H1 (cell line): ENCODE results near the gene KIF15. TPM values are rescaled to one million over a fixed set of nuclear protein-coding genes. Genes with fewer than 3 reads are reported as not detected.

Experiments
- BACH1 ChIP-seq: IDR thresholded peaks from 2 replicates; pipeline ENCODE4 v1.6.1; 2012; ENCODE audit warnings: low read length, improper control_type of control experiment
- KDM5A ChIP-seq: fragments of 200-600 bp; IDR thresholded peaks from 2 replicates; pipeline ENCODE4 v1.7.1; 2012; ENCODE audit warnings: mild to moderate bottlenecking, low read length, inconsistent platforms, mixed read lengths
- NRF1 ChIP-seq: IDR thresholded peaks from 2 replicates; pipeline ENCODE4 v1.6.1; 2011; ENCODE audit warnings: mild to moderate bottlenecking, low read depth, low read length, improper control_type of control experiment
- PHF8 ChIP-seq: fragments of 200-600 bp; sonication (generic); conservative IDR thresholded peaks from 2 replicates; pipeline ENCODE4 v1.7.1; 2012; ENCODE audit warnings: low read depth, mild to moderate bottlenecking, inconsistent platforms, low read length, moderate library complexity
- SP2 ChIP-seq: IDR thresholded peaks from 2 replicates; pipeline ENCODE4 v1.6.1; 2012; ENCODE audit warnings: mild to moderate bottlenecking, low read length, inconsistent platforms
- polyA plus RNA-seq, 7 experiments: library from polyadenylated mRNA; depleted of rRNA in 3 of 7; stranded (reverse) in 5 of 7; unstranded in 2 of 7; fragments of >200 nt in 5 of 7; fragments of 200-250 nt in 2 of 7; gene quantifications; 1 replicate in 5 of 7; 2 replicates in 1 of 7; 4 replicates in 1 of 7; pipeline versions ENCODE4 v1.2.1 to v1.2.3, GENCODE V29; 2011 to 2013; ENCODE audit warnings: missing spikeins in 2 of 7, mixed read lengths in 2 of 7
- total RNA-seq: library from RNA; stranded (reverse); fragmentation: NEBNext Ultra II Directional; extraction: Animal tissue kit (Norgen Biotek cat#: 25700); gene quantifications from 2 replicates; pipeline ENCODE4 v1.2.1, GENCODE V29; 2021
- TF ChIP-seq, protein P1 (sequence below), 3 experiments: IDR thresholded peaks; 1 replicate in 2 of 3; 2 replicates in 1 of 3; pipeline versions ENCODE4 v1.5.1 to v1.6.1; 2011; ENCODE audit warnings: low read length in 3 of 3, mild to moderate bottlenecking in 3 of 3, inconsistent platforms in 2 of 3, low read depth in 1 of 3, moderate library complexity in 1 of 3; ENCODE audit not compliant: insufficient read depth in 1 of 3; ENCODE audit errors: control extremely low read depth in 1 of 3

The KIF15 gene
- total and polyA plus RNA-seq, 2 of the 8 experiments (the other 6 are each of a cell fraction or from before 2014, with no cell fraction given): 4.2 to 25.5 TPM

- TF ChIP-seq, protein P1, sequence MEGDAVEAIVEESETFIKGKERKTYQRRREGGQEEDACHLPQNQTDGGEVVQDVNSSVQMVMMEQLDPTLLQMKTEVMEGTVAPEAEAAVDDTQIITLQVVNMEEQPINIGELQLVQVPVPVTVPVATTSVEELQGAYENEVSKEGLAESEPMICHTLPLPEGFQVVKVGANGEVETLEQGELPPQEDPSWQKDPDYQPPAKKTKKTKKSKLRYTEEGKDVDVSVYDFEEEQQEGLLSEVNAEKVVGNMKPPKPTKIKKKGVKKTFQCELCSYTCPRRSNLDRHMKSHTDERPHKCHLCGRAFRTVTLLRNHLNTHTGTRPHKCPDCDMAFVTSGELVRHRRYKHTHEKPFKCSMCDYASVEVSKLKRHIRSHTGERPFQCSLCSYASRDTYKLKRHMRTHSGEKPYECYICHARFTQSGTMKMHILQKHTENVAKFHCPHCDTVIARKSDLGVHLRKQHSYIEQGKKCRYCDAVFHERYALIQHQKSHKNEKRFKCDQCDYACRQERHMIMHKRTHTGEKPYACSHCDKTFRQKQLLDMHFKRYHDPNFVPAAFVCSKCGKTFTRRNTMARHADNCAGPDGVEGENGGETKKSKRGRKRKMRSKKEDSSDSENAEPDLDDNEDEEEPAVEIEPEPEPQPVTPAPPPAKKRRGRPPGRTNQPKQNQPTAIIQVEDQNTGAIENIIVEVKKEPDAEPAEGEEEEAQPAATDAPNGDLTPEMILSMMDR (IDR thresholded peaks at IDR 0.05; ENCODE audit: control extremely low read depth in 1 of 3, insufficient read depth in 1 of 3, low read depth in 1 of 3, low read length in 3 of 3): no peak
- TF ChIP-seq SP2 (no peak), KDM5A (no peak), PHF8 (no peak), BACH1 (no peak), NRF1 (no peak)
- TF ChIP-seq, all 59 proteins: peak for 0
Observed at GRCh38 chr3:44890258-44890657, 128.7 kb downstream of the KIF15 start (continued).
